IPS-18c (cell line): Measurements from ENCODE around the gene SPATA20.

Experiments used
- H3K4me3 ChIP-seq: 2 replicates; pipeline ENCODE4 v1.7.0; 2013; ENCODE audit warnings: low read depth, mild to moderate bottlenecking, low read length, moderate library complexity; ENCODE audit not compliant: insufficient read depth
- H3K9me3 ChIP-seq: one replicate; pipeline ENCODE4 v1.6.1; 2013; ENCODE audit warnings: mild to moderate bottlenecking, low read length, moderate library complexity; ENCODE audit not compliant: control insufficient read depth, insufficient read depth

SPATA20 gene

DNA sequence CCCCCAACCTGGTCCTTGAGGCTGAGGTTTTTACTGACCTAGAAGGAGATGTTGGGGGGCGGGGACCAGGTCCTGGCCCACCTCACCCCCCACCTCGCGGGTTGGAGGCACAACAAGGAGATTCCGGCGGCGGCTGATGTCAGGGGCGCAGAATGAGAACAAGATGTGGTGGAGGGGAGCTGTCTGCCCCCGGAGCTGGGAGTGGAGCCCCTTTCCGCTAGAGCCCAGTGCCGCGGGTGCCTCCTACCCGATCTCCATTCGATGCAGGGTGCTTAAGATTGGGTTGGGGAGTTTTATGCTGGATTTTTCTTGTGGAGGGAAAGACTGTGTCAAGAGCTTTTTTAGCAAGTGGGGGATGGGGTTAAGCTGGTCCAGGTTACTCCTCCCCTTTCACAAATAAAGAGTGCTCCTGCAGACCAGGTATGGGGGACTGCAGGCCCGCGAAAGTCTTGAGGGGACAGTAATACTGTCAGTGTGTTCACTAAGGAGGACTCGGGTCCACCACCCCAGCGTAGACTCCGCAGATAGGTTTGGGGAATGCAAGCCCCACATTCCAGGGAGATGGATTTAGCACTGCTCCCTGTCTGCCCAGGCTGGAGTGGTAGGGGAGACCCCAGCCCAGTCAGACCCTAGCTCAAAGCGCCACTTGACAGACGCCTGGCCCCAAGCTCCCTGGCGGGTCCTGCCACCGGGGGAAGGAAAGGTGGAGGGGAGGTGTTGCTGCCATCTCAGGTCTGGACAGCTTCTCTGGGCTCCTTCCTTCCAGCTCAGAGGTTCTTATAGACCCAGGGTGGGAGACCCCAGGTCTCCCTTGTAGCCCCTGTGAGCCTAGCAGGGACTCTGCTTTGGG, 15.5 kb downstream of the SPATA20 start:
- Histone ChIP-seq H3K9me3 (peaks cover 2% of the 10 kb centered on the region), H3K4me3 (peak overlapping the region; percentile 38)

DNA sequence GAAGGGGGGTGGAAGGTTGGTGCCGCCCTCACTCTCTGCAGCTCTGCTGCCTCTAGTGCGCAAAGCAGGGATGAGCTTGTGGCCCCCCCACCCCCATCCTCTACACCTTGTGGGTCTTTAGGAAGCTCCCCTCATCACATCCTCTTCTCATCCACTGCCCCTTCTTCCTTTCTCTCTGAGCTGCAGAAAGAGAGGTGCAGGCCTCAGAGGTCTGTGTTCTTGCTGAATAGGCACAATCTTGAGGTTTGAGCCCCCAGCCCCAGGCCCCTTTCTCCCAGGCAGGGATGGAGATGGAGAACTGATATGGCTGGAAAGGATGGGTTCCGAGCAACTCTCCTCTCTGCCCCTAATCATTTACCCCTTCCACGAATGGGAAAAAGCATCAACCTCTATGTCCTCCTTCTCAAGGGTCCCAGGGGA, 16.1 kb downstream of the SPATA20 start:
- Histone ChIP-seq H3K4me3 (0 out of 2 replicates have a peak overlapping the region, but pooled peaks have one; percentile 38), H3K9me3 (peaks cover 2% of the 10 kb centered on the region)

DNA sequence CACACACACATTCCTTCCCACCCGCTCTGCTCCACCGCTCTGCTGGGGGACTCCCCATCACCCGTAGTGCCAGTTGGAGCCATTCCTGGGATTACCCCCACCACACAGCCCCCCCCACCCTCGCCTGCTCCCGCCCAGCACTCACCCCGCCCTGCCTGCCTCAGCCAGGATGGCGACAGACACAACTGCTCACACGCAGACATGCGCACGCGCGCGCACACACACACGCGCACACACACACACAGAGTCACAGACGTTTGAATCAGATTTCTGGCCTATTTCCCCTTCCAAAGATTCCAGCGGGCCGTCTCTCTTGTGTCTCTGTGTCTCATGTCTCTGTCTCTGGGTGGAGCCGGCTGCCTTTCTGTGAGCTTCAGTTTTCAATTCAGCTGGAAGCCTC, 17.9 kb downstream of the SPATA20 start:
- Histone ChIP-seq H3K4me3 (no peak overlapping the region; the same call in 1 of the 2 replicates), H3K9me3 (no peaks in the 10 kb centered on the region)

DNA sequence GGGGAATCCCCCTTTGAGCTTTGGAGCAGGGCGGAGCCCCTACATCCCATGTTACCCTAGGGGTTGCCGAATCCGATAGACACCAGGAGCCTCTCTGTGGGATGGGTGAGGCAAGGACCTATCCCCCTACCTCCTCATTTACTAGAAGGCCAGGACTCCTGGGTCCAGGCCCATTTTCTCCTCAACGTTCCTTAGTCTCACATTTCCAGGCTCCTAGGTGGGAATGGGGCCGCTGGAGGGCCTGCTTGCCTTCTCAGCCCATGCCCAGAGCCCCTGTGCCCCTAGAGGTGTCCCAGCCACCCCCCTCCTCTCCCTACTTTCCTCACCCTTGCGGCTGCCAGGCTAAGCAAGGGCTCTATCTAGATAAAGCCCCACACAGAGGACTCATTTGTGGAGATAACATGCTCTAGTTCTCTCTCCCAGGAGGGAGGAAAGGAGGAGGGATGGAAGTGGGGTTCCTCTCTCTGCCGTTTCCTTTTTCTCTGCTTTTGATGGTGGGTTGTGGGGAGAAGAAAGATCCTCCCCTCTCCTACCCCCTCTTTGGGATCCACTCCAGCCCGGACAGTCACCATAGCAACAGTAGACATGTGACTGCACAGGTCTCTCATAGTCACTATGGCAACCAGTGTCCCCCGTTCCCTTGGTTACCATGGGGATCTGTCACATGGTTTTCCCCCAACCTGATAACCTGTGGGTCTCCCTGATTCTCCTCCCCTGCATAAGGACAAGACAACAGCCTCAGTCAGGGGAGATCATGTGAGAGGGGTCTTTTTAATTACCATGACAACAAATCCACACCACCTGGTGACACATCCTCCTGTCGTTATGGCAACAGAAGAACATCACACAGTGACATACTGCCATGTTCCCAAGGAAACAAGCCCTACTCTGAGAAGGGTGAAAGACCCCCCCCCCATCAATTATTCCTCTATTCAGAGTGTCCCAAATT, 18.7 kb downstream of the SPATA20 start:
- H3K4me3 ChIP-seq = no peak overlapping the region

DNA sequence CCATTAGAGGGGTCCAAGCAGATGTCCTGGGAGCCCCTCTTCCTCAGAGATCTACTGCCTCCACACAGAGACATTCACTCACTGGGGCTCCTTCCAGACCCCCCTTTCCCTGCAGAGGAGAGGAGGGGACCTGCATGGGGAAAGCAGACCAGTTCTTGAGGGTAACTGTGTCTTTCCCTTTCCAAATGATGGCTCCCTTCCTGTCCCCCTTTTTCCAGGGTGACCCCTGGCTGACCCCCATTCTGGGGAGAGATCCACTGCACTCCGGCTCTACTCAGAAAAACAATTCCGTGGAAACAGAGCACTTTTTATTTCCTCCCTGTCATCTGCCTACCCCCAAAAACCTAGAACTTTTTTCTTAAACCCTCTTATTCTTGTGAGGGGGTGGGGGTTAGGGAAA, 19.9 kb downstream of the SPATA20 start:
- Histone ChIP-seq H3K9me3 (no peaks in the 10 kb centered on the region), H3K4me3 (no peak overlapping the region)

More for the DNA sequence above, 18.7 kb downstream of the SPATA20 start:
- H3K9me3 ChIP-seq = no peaks in the 10 kb centered on the region

DNA sequence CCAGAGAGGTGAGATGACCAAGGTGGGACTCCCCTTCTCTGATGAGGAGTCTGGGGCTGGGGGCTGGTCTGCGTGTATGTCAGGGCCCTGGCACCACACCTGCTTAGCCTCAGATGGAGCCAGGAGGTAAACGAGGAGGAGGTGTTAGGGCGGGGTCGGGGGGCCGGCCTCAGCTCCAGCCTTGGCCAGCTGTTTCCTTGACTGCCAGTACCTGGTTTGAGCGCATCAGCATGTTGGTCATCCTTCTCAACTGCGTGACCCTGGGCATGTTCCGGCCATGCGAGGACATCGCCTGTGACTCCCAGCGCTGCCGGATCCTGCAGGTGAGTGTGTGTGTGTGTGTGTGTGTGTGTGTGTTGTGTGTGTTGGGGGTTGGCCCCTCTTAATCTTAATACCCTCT, 21.7 kb downstream of the SPATA20 start:
- H3K4me3 ChIP-seq = no peak overlapping the region
- no peaks in the 10 kb centered on the region for H3K9me3 ChIP-seq

DNA sequence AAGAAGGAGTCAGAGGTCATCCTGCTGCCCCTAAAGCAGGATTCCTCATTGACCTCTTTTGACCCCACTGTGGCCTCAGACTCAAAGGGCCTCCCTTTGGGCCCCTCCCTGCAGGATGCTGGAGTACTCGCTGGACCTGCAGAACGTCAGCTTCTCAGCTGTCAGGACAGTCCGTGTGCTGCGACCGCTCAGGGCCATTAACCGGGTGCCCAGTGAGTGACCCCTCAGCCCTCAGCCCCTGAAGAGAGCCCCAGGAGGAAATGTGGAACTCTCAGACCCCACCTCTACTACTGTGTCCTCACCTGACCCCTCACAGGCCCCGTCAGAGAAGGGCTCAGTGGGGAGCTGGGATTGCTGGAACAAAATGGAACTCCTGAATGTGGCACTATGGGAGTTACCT, 22.6 kb downstream of the SPATA20 start:
- no peaks in the 10 kb centered on the region for H3K9me3 ChIP-seq

DNA sequence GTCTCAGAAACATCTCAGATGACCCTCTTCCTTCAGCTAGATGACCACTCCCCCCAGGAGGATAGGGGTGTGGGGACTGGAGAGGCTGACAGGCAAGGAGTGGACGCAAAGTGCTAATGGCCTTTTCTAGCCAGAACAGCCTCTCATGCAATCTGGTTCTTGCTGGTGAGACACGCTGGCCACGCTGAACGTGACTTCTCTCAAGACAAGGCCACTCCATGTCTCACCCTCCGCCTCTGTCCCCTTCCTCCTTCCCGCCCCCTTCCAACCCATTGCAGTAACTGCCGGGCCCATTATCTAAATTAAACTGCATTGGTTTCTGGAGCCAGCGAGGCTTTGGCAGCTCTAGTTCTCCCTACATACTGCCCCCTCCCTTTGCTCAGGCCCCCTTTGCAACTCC, 23.1 kb downstream of the SPATA20 start:
- Histone ChIP-seq H3K9me3 (no peaks in the 10 kb centered on the region), H3K4me3 (no peak overlapping the region)

More for the DNA sequence above, 22.6 kb downstream of the SPATA20 start:
- no peak overlapping the region for H3K4me3 ChIP-seq

DNA sequence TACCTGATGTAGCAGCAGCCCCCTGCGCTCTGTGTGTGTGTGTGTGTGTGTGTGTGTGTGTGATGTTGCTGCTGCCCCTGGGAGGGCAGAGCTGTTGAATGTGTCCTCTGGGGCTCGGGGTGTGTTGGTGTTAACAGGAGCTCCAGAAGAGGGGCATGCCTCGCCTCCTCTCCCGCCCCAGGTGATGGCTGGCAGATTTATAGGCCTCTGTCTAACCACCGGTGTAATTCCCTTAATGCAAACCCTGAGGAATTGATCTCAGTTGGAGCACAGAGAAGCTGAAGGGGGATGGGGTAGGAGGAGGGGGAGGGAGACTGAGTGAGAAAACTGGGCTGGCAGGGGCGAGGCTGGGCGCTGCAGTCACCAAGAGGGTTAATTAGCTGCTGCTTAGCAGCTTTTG, 23.6 kb downstream of the SPATA20 start:
- H3K4me3 ChIP-seq = no peak overlapping the region
- H3K9me3 ChIP-seq = no peaks in the 10 kb centered on the region

DNA sequence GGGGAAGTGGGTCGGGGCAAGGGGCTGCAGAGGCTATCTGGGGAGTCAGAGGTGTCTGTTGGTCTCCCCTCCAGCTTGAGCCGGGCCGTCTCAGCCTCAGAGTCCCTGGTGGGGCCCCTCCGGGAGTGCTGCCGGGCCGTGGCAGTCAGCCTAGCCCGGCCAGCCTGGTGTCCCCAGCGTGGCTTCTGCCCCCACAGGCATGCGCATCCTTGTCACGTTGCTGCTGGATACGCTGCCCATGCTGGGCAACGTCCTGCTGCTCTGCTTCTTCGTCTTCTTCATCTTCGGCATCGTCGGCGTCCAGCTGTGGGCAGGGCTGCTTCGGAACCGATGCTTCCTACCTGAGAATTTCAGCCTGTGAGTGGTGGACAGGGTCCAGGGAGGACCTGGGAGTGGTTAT, 24.7 kb downstream of the SPATA20 start:
- Histone ChIP-seq H3K9me3 (no peaks in the 10 kb centered on the region), H3K4me3 (no peak overlapping the region)

DNA sequence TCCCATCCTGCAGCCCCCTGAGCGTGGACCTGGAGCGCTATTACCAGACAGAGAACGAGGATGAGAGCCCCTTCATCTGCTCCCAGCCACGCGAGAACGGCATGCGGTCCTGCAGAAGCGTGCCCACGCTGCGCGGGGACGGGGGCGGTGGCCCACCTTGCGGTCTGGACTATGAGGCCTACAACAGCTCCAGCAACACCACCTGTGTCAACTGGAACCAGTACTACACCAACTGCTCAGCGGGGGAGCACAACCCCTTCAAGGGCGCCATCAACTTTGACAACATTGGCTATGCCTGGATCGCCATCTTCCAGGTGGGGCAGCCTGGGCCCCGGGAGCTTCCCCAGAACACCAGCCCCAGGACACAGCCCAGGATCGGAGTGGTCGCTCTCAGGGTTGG, 25.6 kb downstream of the SPATA20 start:
- Histone ChIP-seq H3K9me3 (no peaks in the 10 kb centered on the region), H3K4me3 (no peak overlapping the region)

DNA sequence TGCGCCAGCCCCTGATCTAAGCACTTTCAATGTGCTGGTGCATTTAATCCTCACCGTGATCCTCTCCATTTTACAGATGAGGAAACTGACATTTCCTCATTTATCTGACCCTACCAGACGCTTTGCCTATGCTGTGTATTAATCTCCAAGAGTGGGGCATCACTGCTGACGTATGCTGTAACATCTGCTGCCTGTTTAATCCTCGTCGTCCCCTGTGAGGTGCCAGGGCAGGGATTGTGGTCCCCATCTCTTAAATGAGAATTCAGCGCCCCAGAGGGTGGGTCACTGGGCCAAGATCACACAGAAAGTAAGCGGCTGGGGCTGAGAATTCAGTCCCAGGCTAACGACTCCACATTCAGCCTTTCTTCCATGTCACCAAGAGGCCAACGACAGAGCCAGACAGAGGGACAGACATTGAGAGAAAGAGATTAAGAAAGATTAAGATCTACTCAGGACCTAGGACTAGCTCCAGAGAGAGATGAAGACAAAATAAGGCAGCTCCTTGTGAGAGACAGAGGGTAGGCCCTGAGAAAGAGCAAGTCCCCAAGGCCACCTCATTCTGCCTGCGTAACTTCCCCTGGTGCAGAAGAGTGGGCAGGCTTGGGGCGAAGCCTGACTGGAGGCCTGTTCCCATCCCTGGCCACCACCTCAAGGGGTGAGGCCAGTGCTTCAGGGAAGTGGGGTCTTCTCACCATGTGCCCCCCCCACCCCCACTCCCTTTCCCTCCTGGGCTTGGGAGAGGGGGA, 27.1 kb downstream of the SPATA20 start:
- no peaks in the 10 kb centered on the region for H3K9me3 ChIP-seq
- H3K4me3 ChIP-seq = no peak overlapping the region

DNA sequence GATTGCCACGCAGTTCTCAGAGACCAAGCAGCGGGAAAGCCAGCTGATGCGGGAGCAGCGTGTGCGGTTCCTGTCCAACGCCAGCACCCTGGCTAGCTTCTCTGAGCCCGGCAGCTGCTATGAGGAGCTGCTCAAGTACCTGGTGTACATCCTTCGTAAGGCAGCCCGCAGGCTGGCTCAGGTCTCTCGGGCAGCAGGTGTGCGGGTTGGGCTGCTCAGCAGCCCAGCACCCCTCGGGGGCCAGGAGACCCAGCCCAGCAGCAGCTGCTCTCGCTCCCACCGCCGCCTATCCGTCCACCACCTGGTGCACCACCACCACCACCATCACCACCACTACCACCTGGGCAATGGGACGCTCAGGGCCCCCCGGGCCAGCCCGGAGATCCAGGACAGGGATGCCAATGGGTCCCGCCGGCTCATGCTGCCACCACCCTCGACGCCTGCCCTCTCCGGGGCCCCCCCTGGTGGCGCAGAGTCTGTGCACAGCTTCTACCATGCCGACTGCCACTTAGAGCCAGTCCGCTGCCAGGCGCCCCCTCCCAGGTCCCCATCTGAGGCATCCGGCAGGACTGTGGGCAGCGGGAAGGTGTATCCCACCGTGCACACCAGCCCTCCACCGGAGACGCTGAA, 28.7 kb downstream of the SPATA20 start:
- Histone ChIP-seq H3K4me3 (no peak overlapping the region), H3K9me3 (no peaks in the 10 kb centered on the region)

DNA sequence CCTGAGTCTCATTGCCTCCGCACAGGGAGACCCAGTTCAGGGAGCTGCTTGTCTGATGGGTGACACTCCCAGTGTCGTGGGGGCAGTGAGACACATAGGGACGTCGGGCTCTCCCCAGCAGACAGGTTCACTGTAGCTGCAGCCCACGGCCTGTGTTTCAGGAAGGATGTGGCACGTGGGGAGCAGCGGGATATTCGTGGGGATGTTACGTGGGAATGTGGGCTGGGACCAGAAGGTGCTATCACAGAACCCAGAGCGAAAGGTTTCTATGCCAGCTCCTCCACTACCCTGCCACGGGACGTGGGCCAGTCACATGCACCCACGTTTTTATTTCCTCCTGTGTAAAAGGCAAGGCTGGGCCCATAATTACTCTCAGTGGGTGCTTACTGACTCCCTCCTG, 29.9 kb downstream of the SPATA20 start:
- Histone ChIP-seq H3K9me3 (no peaks in the 10 kb centered on the region), H3K4me3 (no peak overlapping the region)

DNA sequence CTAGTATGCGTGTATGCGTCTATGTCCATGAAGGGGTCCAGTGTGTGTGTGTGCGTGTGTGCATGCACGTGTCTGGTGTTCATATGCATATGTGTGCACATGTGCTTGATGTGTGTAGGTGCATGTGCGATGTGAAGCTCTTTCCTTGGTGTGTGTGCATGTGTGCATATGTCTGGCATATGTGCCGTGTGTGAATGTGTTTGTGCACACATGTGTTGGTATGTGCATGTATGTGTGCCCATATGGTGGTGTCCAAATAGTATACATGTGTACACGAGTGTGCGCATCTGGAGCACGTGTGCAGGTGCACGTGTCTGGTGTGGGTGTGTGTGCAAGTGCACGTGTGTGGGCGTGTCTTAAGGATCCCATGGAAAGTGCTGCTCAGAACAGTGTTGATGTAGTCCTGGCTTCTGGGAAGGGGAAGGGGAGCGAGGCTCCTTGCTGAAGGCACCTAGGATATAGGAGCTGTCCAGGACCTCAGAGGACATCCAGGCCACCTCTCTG, 30.5 kb downstream of the SPATA20 start:
- no peaks in the 10 kb centered on the region for H3K9me3 ChIP-seq
- no peak overlapping the region for H3K4me3 ChIP-seq

DNA sequence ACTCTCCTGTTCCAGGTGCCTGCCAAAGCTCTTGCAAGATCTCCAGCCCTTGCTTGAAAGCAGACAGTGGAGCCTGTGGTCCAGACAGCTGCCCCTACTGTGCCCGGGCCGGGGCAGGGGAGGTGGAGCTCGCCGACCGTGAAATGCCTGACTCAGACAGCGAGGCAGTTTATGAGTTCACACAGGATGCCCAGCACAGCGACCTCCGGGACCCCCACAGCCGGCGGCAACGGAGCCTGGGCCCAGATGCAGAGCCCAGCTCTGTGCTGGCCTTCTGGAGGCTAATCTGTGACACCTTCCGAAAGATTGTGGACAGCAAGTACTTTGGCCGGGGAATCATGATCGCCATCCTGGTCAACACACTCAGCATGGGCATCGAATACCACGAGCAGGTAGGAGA, 31.2 kb downstream of the SPATA20 start:
- no peaks in the 10 kb centered on the region for H3K9me3 ChIP-seq
- no peak overlapping the region for H3K4me3 ChIP-seq

DNA sequence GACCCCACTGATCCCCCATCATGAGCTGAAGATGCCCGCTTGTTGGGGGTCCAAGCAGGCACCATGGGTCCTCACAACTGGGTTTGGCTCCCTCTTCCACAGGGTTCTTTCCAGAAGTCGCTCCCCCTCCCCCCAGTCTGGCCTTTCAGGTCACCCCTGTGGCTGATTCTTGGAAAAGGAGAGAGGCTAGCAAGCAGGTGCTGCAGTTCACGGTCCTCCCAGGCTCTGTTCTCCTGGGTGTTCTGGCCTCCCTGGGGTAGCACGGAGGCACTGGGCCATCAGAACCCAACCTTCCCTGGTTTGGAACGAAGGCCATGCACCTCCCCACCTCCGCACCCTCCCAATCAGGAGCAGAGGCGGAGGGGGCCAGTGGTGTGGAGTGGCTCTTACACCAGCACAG, 32.4 kb downstream of the SPATA20 start:
- Histone ChIP-seq H3K9me3 (no peaks in the 10 kb centered on the region), H3K4me3 (no peak overlapping the region)
